CD4-positive, alpha-beta memory T cell (primary cell): ENCODE results near the gene ANGPTL5. TPM values are rescaled to one million over a fixed set of nuclear protein-coding genes. Genes with fewer than 3 reads are reported as not detected.

Experiments used
- CTCF ChIA-PET: fragments of 350-600 bp; sonication (Branson Sonifier 250); formaldehyde crosslinking; loops from one replicate; lab custom pipeline; 2021; ENCODE audit warnings: inconsistent platforms; ENCODE audit not compliant: partially characterized antibody; lab: Charles Lee
- POLR2A ChIA-PET: fragments of 350-600 bp; sonication (Branson Sonifier 250); formaldehyde crosslinking; loops from one replicate; lab custom pipeline; 2021; ENCODE audit not compliant: partially characterized antibody; lab: Charles Lee
- DNase-seq, 5 donors: peaks; one replicate each; pipeline versions ENCODE4 v3.0.0 to v3.0.0-alpha.2; 2020 to 2022; ENCODE audit warnings: mixed read lengths in 1 of 5
- H3K27ac ChIP-seq: one replicate; pipeline ENCODE4 v1.7.0; 2013; ENCODE audit warnings: low read depth, low read length
- H3K27me3 ChIP-seq: 2 replicates; pipeline ENCODE4 v1.7.0; 2013; ENCODE audit warnings: mild to moderate bottlenecking, low read length, moderate library complexity; ENCODE audit not compliant: insufficient read depth
- H3K36me3 ChIP-seq: 2 replicates; pipeline ENCODE4 v1.7.0; 2013; ENCODE audit warnings: mild to moderate bottlenecking, low read length, moderate library complexity; ENCODE audit not compliant: insufficient read depth
- H3K4me1 ChIP-seq: 2 replicates; pipeline ENCODE4 v1.7.0; 2013; ENCODE audit warnings: mild to moderate bottlenecking, low read length, moderate library complexity; ENCODE audit not compliant: insufficient read depth
- H3K4me3 ChIP-seq, 2 donors: one replicate each; pipeline ENCODE4 v1.7.0; 2013; ENCODE audit warnings: low read length in 2 of 2, mild to moderate bottlenecking in 1 of 2
- H3K9me3 ChIP-seq, 2 donors: one replicate each; pipeline ENCODE4 v1.7.0; 2013; ENCODE audit warnings: low read length in 2 of 2, control low read depth in 1 of 2; ENCODE audit not compliant: control insufficient read depth in 1 of 2
- H3K27ac Mint-ChIP-seq, 7 donors: one replicate each; pipeline ENCODE4 v1.8.0; 2020 to 2021; ENCODE audit warnings: mixed read lengths in 7 of 7, mild to moderate bottlenecking in 6 of 7, inconsistent platforms in 3 of 7, moderate library complexity in 3 of 7
- H3K27me3 Mint-ChIP-seq, 2 donors: one replicate each; pipeline ENCODE4 v1.8.0; 2020 to 2021; ENCODE audit warnings: mixed read lengths in 2 of 2
- H3K36me3 Mint-ChIP-seq, 2 donors: one replicate each; pipeline ENCODE4 v1.8.0; 2020 to 2021; ENCODE audit warnings: mixed read lengths in 2 of 2, inconsistent platforms in 1 of 2, mild to moderate bottlenecking in 1 of 2
- H3K4me1 Mint-ChIP-seq, 4 donors: one replicate each; pipeline ENCODE4 v1.8.0; 2020 to 2021; ENCODE audit warnings: mixed read lengths in 4 of 4, mild to moderate bottlenecking in 1 of 4
- H3K4me3 Mint-ChIP-seq, 8 donors: one replicate each; pipeline ENCODE4 v1.8.0; 2020 to 2021; ENCODE audit warnings: mixed read lengths in 8 of 8, mild to moderate bottlenecking in 7 of 8, moderate library complexity in 6 of 8, inconsistent platforms in 3 of 8
- H3K9me3 Mint-ChIP-seq, 8 donors: one replicate each; pipeline ENCODE4 v1.8.0; 2020 to 2021; ENCODE audit warnings: mixed read lengths in 8 of 8, mild to moderate bottlenecking in 5 of 8, inconsistent platforms in 3 of 8, moderate library complexity in 1 of 8
- intact Hi-C: fragments of 100-400 bp; cut with micrococcal nuclease; formaldehyde crosslinking; loops from one replicate; pipeline ENCODE4 v1.15.1; 2023
- polyA plus RNA-seq, 2 donors: library from polyadenylated mRNA; unstranded; fragments of 300-500 nt; fragmentation: Illumina TruSeq; gene quantifications; one replicate each; pipeline ENCODE4 v1.2.3, GENCODE V29; 2021
- total RNA-seq, 2 experiments: library from RNA; stranded (reverse); gene quantifications; one replicate each; pipeline ENCODE4 v1.2.3, GENCODE V29; 2021

Gene ANGPTL5
- total and polyA plus RNA-seq, 4 experiments from 2014 or later = not detected

DNA sequence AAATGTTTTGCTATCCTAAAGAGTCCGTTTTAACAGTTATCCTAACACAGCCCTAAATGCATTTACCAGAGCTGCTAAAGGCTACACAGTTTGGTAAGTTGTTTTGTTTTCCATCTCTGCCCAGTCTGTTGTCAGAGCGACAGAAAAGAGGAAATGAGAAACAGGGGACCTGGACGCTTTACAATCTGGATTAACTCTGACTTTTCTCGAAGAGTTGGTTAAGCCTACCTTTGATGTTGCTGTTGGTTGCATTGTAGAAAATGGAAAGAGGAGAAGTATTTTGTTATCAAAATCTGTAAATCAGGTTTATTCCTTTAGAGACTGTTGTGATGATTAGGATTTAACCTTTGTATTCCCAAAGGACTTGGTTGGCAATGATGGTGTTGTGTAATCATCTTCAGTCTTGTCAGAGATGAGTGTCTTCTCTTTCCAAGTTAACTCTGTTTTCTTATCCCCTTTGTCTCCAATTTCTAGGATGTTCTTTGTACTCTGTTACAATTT lies 481 bp downstream of the ANGPTL5 start:
- CTCF ChIA-PET = interaction anchor here (0.7 kb wide), 1 partner anchor 55 kb away, joined by 3 read pairs; no protein-coding TSS in a partner anchor
- H3K9me3 ChIP-seq = no peaks in the 10 kb centered on the region
- peak overlapping the region; percentile 60 for H3K27ac ChIP-seq
- peak overlapping the region; percentile 88 to 96 (median 94) for H3K4me3 Mint-ChIP-seq
- intact Hi-C loops = loop anchor here (1.0 to 10.0 kb wide), 5 partner anchors 195 to 1177 kb away; partner anchors contain the start of genes BIRC2, DCUN1D5, TMEM123 and YAP1
- POLR2A ChIA-PET = no interaction called here
- H3K4me1 ChIP-seq = peaks cover 18% of the 10 kb centered on the region
- no peaks in the 10 kb centered on the region for H3K9me3 Mint-ChIP-seq
- DNase-seq = peak in 2 of 5 donors; percentile 1
- peak overlapping the region in 1 of 2 donors; percentile 43 for H3K4me3 ChIP-seq
- H3K27me3 ChIP-seq = no peaks in the 10 kb centered on the region
- peak overlapping the region; percentile 89 to 94 (median 92) for H3K27ac Mint-ChIP-seq
- peaks cover 0 to 4% of the 10 kb centered on the region in 2 donors for H3K36me3 Mint-ChIP-seq
- peaks cover 0 to 2% of the 10 kb centered on the region in 2 donors for H3K27me3 Mint-ChIP-seq
- no peaks in the 10 kb centered on the region for H3K36me3 ChIP-seq
- peaks cover 18 to 25% (median 22%) of the 10 kb centered on the region in 4 donors for H3K4me1 Mint-ChIP-seq

DNA sequence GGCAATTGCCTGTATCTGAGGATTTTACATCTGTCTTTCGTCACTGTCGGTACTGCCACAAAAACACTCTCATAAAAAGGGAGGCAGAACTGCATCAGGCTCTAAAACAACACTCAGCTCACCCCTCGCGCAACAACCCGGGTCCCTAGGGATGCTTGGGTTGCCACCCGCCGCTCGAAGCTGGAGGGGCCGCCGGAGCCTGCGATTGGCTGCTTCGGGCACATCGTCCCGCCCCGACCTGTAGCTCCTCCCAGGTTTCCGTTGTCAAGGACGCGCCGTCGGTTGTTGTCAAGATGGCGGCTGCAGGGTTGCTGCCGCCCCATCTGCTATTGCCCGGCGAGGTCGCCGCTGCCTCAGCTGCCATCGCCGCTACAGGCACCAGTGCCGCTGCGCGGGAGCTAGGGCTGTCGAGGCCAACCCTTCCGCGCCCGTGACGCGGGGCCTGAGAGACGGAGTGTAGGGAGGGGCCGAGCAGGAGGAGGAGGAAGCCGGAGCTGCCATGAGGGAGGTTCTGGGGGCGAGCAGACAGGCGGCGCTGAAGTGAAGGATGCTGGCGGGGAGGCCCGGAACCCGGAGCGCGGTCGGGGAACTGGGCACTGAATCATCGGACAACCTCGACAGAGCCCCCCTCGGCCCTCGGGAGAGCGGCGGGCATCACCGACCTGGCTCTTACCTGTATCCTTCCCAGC lies 1.4 kb downstream of the ANGPTL5 start, which contains the start of gene CEP126:
Gene CEP126 (plus strand): TSS at position 273 of the 689 bp plus-strand sequence. CDS start 275 bp downstream, at position 548.
- intact Hi-C loops = loop anchor here (1.0 to 10.0 kb wide), 5 partner anchors 196 to 1178 kb away; partner anchors contain the start of genes BIRC2, DCUN1D5, TMEM123 and YAP1
- H3K4me3 ChIP-seq = peak within 1 kb of the TSS; percentile 43 to 64
- no peaks in the 10 kb centered on the region for H3K9me3 Mint-ChIP-seq

DNA sequence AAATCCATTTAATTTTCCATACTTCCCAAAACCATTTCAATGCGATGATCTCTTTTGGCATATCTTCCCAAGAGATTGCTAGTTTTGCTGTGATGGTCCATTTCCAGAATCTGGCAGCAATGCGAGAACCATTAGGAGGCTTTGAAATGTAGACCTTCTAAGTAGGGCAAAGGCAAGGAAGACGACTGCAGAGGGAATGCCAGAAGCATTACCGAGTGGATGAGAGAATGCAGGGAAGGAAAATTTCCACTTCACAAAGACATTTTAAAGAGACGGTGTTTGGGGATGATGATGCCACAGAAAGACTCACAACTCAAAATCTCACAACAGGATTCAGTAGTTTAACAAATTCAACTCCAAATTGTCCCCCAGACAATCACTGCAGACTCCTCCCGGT lies 2.0 kb downstream of the ANGPTL5 start:
- Histone ChIP-seq H3K4me1 (peaks cover 18% of the 10 kb centered on the region), H3K4me3 (peak overlapping the region; percentile 43 to 64), H3K9me3 (no peaks in the 10 kb centered on the region), H3K36me3 (no peaks in the 10 kb centered on the region), H3K27me3 (no peaks in the 10 kb centered on the region), H3K27ac (peak overlapping the region; percentile 60)
- H3K27ac Mint-ChIP-seq = peak overlapping the region; percentile 89 to 94 (median 92)
- peaks cover 0 to 5% of the 10 kb centered on the region in 2 donors for H3K27me3 Mint-ChIP-seq
- peaks cover 18 to 25% (median 22%) of the 10 kb centered on the region in 4 donors for H3K4me1 Mint-ChIP-seq
- POLR2A ChIA-PET = interaction anchor here (1.0 to 1.2 kb wide), 2 partner anchors 9 to 354 kb away, joined by 3 to 4 read pairs; no protein-coding TSS in a partner anchor
- CTCF ChIA-PET = interaction anchor here (0.7 to 1.2 kb wide), 7 partner anchors 10 to 1195 kb away, joined by 3 to 7 read pairs (median 3); partner anchors contain the start of gene DYNC2H1
- peaks cover 0 to 4% of the 10 kb centered on the region in 2 donors for H3K36me3 Mint-ChIP-seq
- intact Hi-C loops = loop anchor here (2.0 to 10.0 kb wide), 4 partner anchors 196 to 1178 kb away; partner anchors contain the start of genes BIRC2, DCUN1D5, TMEM123 and YAP1
- H3K4me3 Mint-ChIP-seq = peak overlapping the region; percentile 88 to 96 (median 94)
- no peak for DNase-seq
- H3K9me3 Mint-ChIP-seq = no peaks in the 10 kb centered on the region

More for the DNA sequence above, 1.4 kb downstream of the ANGPTL5 start, which contains the start of gene CEP126:
- H3K36me3 ChIP-seq = no peaks in the 10 kb centered on the region
- H3K27ac ChIP-seq = peak within 1 kb of the TSS; percentile 60
- CTCF ChIA-PET = interaction anchor here (0.7 to 1.2 kb wide), 7 partner anchors 10 to 1194 kb away, joined by 3 to 7 read pairs (median 3); partner anchors contain the start of gene DYNC2H1
- Mint-ChIP-seq H3K4me1 (peaks cover 18 to 25% (median 22%) of the 10 kb centered on the region in 4 donors), H3K27ac (peak within 1 kb of the TSS; percentile 89 to 94 (median 92)), H3K4me3 (peak within 1 kb of the TSS; percentile 88 to 96 (median 94)), H3K36me3 (peaks cover 0 to 4% of the 10 kb centered on the region in 2 donors), H3K27me3 (peaks cover 0 to 5% of the 10 kb centered on the region in 2 donors)
- no peaks in the 10 kb centered on the region for H3K27me3 ChIP-seq
- peak; percentile 91 to 94 (median 93) for DNase-seq
- H3K9me3 ChIP-seq = no peaks in the 10 kb centered on the region
- POLR2A ChIA-PET = interaction anchor here (1.0 to 1.2 kb wide), 2 partner anchors 9 to 354 kb away, joined by 3 to 4 read pairs; no protein-coding TSS in a partner anchor
- H3K4me1 ChIP-seq = peaks cover 18% of the 10 kb centered on the region

DNA sequence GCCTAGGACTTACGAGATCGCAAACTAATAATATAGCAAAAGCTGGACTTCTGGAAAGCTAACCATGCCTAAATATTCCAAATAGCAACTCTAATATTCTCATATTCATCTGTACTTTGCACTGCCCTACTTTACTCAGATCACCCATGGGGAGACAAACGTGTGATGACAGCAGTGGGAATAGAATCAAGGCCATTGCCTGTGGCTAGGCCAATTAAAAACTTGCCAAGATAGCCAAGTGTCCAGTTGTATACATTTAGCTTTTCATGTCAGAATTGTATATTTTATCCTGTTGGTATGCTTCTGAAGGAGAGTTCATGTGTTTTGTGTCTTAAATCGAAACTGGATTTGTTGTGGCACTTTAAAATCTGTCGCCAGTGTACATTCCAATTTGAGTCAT lies 2.7 kb downstream of the ANGPTL5 start:
- intact Hi-C loops = loop anchor here (2.0 to 10.0 kb wide), 4 partner anchors 197 to 1179 kb away; partner anchors contain the start of genes BIRC2, DCUN1D5, TMEM123 and YAP1
- CTCF ChIA-PET = interaction anchor here (1.1 kb wide), 1 partner anchor 9 kb away, joined by 3 read pairs; no protein-coding TSS in a partner anchor
- H3K4me3 Mint-ChIP-seq = peak overlapping the region in 3 of 8 donors; percentile 22 to 95 (median 94)
- POLR2A ChIA-PET = no interaction called here
- Histone ChIP-seq H3K4me1 (peaks cover 18% of the 10 kb centered on the region), H3K27ac (no peak overlapping the region), H3K9me3 (no peaks in the 10 kb centered on the region), H3K4me3 (no peak overlapping the region), H3K36me3 (no peaks in the 10 kb centered on the region), H3K27me3 (no peaks in the 10 kb centered on the region)
- peaks cover 18 to 25% (median 22%) of the 10 kb centered on the region in 4 donors for H3K4me1 Mint-ChIP-seq
- no peak for DNase-seq
- peak overlapping the region in 1 of 7 donors; percentile 49 for H3K27ac Mint-ChIP-seq
- peaks cover 0 to 4% of the 10 kb centered on the region in 2 donors for H3K36me3 Mint-ChIP-seq
- H3K27me3 Mint-ChIP-seq = peaks cover 3 to 5% of the 10 kb centered on the region in 2 donors
- H3K9me3 Mint-ChIP-seq = no peaks in the 10 kb centered on the region

DNA sequence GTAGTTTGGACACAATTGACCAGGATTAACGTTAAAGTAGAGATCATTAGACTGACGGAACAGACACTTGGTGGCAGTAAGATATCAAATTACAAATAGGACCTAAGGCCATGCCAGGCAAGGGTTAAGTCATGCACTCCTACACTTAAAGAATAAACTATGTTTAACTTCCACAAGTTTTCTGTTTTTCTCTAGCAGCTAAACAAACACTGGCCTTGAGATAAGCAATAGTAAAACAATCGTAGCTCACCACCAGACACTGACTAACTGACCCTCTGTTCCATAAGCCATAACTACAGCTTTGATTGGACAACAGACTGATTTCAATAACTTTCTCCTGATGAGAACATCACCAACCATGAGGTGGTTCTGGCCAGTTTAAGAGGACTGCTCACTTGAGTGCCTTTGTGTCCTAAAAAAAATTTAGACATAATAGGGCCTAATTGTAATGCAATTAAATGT lies 3.5 kb downstream of the ANGPTL5 start:
- Mint-ChIP-seq H3K27me3 (peaks cover 4 to 5% of the 10 kb centered on the region in 2 donors), H3K4me3 (peak overlapping the region in 2 of 8 donors; percentile 27 to 34), H3K27ac (no peak overlapping the region), H3K4me1 (peaks cover 18 to 25% (median 22%) of the 10 kb centered on the region in 4 donors), H3K36me3 (peaks cover 0 to 4% of the 10 kb centered on the region in 2 donors), H3K9me3 (no peaks in the 10 kb centered on the region)
- intact Hi-C loops = loop anchor here (10.0 kb wide), 2 partner anchors 432 to 542 kb away; partner anchors contain the start of genes BIRC2 and TMEM123
- H3K9me3 ChIP-seq = no peaks in the 10 kb centered on the region
- H3K27ac ChIP-seq = no peak overlapping the region
- ChIA-PET POLR2A (no interaction called here), CTCF (interaction anchor here (1.1 kb wide), 1 partner anchor 8 kb away, joined by 3 read pairs; no protein-coding TSS in a partner anchor)
- peaks cover 18% of the 10 kb centered on the region for H3K4me1 ChIP-seq
- no peaks in the 10 kb centered on the region for H3K27me3 ChIP-seq
- H3K4me3 ChIP-seq = no peak overlapping the region
- H3K36me3 ChIP-seq = no peaks in the 10 kb centered on the region
- no peak for DNase-seq

DNA sequence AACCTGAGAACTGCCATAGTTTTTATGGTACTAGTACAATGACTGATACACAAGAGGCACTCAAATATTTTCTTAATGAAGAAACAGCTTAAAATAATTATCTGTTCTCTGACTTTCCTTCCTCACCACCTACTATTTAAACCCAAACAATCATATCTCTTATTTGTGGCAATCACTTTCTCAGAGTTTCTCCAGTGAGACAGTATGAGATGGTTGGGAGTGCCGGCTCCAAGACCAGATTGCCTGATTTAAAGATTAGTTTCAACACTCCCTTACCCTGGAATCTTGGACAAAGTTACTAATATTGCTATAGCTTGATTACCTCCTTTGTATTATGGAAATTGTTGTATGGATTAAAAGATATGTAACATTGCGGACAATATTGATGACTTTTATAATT lies 7.2 kb downstream of the ANGPTL5 start:
- Histone ChIP-seq H3K4me1 (peaks cover 3% of the 10 kb centered on the region), H3K27ac (no peak overlapping the region), H3K9me3 (no peaks in the 10 kb centered on the region), H3K36me3 (no peaks in the 10 kb centered on the region), H3K4me3 (no peak overlapping the region), H3K27me3 (no peaks in the 10 kb centered on the region)
- Mint-ChIP-seq H3K27ac (no peak overlapping the region), H3K4me3 (no peak overlapping the region), H3K36me3 (no peaks in the 10 kb centered on the region), H3K27me3 (peaks cover 9 to 12% of the 10 kb centered on the region in 2 donors), H3K9me3 (no peaks in the 10 kb centered on the region), H3K4me1 (peaks cover 0 to under 1% (median under 1%) of the 10 kb centered on the region in 4 donors)
- no peak for DNase-seq
- CTCF ChIA-PET = no interaction called here
- POLR2A ChIA-PET = no interaction called here
- intact Hi-C loops = no loop called here
